ENCODE data around the gene CCDC177.

Gene CCDC177

GRCh38 chr14:69580009-69580577 is 5.4 kb upstream of the CCDC177 start:
- DNase-seq (ENCODE audit: low read depth) = peak; percentile 94
- peak; percentile 72 for TF ChIP-seq CTCF (IDR thresholded peaks at IDR 0.05; ENCODE audit: control insufficient read depth, insufficient read depth, low read depth, low read length, missing control alignments)
- no peak overlapping the region for H3K4me3 ChIP-seq (ENCODE audit: control insufficient read depth, low read depth, low read length)

DNA sequence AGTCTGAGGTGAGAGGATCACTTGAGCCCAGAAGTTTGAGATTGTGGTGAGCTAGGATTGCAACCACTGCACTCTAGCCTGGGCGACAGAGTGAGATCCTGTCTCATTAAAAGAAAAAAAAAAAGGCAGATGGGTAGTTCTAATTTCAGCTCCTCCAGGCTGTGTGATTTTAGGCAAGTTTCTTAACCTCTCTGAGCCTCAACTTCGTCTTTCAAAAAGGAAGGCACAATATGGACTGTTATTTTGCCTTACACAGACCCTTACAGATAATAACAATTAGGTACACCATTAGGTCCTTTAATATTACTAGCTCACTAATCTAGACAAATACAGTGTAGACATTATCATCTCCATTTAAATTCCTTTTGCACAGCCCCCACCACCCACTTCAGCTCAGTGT is 4.8 kb upstream of the CCDC177 start:
- no peak for DNase-seq (ENCODE audit: low read depth)
- H3K4me3 ChIP-seq (ENCODE audit: control insufficient read depth, low read depth, low read length) = no peak overlapping the region
- no peak for TF ChIP-seq CTCF (IDR thresholded peaks at IDR 0.05; ENCODE audit: control insufficient read depth, insufficient read depth, low read depth, low read length, missing control alignments)

GRCh38 chr14:69574954-69575295 is 254 bp upstream of the CCDC177 start:
- H3K4me3 ChIP-seq (ENCODE audit: control insufficient read depth, low read depth, low read length) = no peak overlapping the region
- DNase-seq (ENCODE audit: low read depth) = no peak

DNA sequence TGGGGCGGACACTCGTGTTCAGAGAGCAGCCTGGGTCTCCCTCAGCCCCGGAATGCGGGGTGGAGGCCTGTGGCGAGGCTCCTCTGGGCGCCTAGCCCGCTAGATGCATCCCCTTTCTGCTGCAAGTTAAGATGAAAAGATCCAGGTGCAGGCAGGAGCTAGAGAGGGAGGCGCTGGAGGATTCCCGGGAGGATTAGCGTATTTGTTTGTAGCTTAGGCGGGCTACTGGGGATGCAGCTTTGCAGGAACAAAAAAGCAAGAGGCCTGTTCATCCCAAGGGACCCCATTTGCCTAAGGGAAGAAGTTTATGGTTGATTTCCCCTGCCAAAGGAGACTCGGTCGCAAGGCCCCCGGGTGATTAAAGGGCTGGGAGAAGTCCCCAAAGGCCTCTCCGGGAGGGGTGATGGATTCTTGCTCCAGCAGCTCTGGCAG is 824 bp downstream of the CCDC177 start:
- TF ChIP-seq CTCF (IDR thresholded peaks at IDR 0.05; ENCODE audit: control insufficient read depth, insufficient read depth, low read depth, low read length, missing control alignments) = no peak
- no peak overlapping the region for H3K4me3 ChIP-seq (ENCODE audit: control insufficient read depth, low read depth, low read length)
- DNase-seq (ENCODE audit: low read depth) = no peak

More at GRCh38 chr14:69574954-69575295, 254 bp upstream of the CCDC177 start:
- TF ChIP-seq CTCF (IDR thresholded peaks at IDR 0.05; ENCODE audit: control insufficient read depth, insufficient read depth, low read depth, low read length, missing control alignments) = no peak

DNA sequence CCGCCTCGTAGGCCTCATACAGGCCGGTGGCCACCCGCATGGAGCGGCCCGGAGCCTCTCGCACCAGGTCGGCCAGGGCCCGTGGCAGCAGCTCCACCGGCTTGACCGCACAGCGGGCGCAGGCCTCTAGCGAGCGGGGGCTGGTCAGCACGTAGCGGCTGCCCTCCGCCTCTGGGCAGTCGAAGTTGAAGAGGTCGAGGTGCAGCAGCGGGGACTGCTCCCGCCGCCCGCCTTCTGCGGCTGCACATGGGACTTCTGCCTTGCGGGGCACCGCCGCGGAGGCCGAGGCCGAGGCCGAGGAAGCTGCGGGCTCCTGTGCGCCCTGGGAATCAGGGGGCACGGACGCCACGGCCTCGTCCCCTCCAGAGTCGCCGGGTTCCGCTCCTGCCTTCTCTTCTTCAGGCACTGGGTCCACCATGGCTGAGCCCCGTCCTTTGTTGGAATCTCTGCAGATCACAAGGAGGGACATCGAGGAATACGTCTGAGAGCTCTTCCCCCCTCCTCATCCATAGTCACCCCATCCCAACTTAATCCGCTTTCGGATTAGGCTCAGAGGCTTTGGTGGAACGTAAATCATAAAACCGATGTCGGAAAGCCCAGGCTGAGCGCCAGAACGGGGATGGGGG is 1.4 kb downstream of the CCDC177 start:
- no peak for DNase-seq (ENCODE audit: low read depth)
- no peak overlapping the region for H3K4me3 ChIP-seq (ENCODE audit: control insufficient read depth, low read depth, low read length)
- TF ChIP-seq CTCF (IDR thresholded peaks at IDR 0.05; ENCODE audit: control insufficient read depth, insufficient read depth, low read depth, low read length, missing control alignments) = no peak

GRCh38 chr14:69572841-69573135 is 1.9 kb downstream of the CCDC177 start:
- no peak overlapping the region for H3K4me3 ChIP-seq (ENCODE audit: control insufficient read depth, low read depth, low read length)
- no peak for DNase-seq (ENCODE audit: low read depth)
- no peak for TF ChIP-seq CTCF (IDR thresholded peaks at IDR 0.05; ENCODE audit: control insufficient read depth, insufficient read depth, low read depth, low read length, missing control alignments)
